HCT116 (cell line): ENCODE data around the gene PPP6R3. TPM values are rescaled to one million over a fixed set of nuclear protein-coding genes. Genes with fewer than 3 reads are reported as not detected.

Experiments used
- ATAC-seq: fragments of 200-7000 bp; cut with Tn5 transposase; 2 replicates; pipeline ENCODE4 v1.9.1; 2020; ENCODE audit warnings: mild to moderate bottlenecking, moderate library complexity
- BruUV-seq: library from RNA; stranded (reverse); fragments of 400-500 nt; replicated peaks from 2 replicates; lab custom pipeline; 2021; lab: Mats Ljungman, UMichigan
- CTCF ChIA-PET: fragments of 300-600 bp; sonication (Branson Sonifier 250); formaldehyde crosslinking; loops from one replicate; lab custom pipeline; 2021; ENCODE audit warnings: antibody characterized with exemption; lab: Charles Lee
- POLR2A ChIA-PET: fragments of 300-600, 350-600 bp; sonication (Branson Sonifier 250); formaldehyde crosslinking; loops from one replicate; lab custom pipeline; 2021; ENCODE audit warnings: antibody characterized with exemption; lab: Charles Lee
- RAD21 ChIA-PET, 2 experiments: fragments of 300-600 bp; sonication (Branson Sonifier 250); formaldehyde crosslinking; loops; one replicate each; lab custom pipeline; 2023; ENCODE audit warnings: low total read pairs in 2 of 2; ENCODE audit not compliant: uncharacterized antibody in 2 of 2, unreplicated experiment in 2 of 2, low non-redundant PET in 1 of 2; lab: Charles Lee
- DNase-seq: peaks from one replicate; pipeline ENCODE4 v3.0.0-alpha.2; 2010; ENCODE audit warnings: low read depth, low spot score
- H2AFZ ChIP-seq: fragments of 200-600 bp; shearing (Covaris generic), sonication (generic); 2 replicates; pipeline ENCODE4 v1.6.1; 2017; ENCODE audit warnings: low read depth, mixed run types, mixed read lengths, antibody characterized with exemption, low read length; ENCODE audit not compliant: poor library complexity, severe bottlenecking
- H3K27ac ChIP-seq: 2 replicates; pipeline ENCODE4 v1.5.1; 2012; ENCODE audit warnings: low read depth, low read length
- H3K27me3 ChIP-seq: fragments of 200-600 bp; sonication (generic); 2 replicates; pipeline ENCODE4 v1.6.1; 2016; ENCODE audit warnings: mixed run types, low read length, mixed read lengths; ENCODE audit not compliant: insufficient read depth
- H3K36me3 ChIP-seq, 2 experiments: fragments of 200-500 bp in 1 of 2; fragments of 200-600 bp in 1 of 2; sonication (Bioruptor generic) in 1 of 2; sonication (generic) in 1 of 2; 2 replicates each; pipeline versions ENCODE4 v1.5.1 to v1.6.1; 2014 to 2016; ENCODE audit warnings: low read length in 2 of 2, inconsistent platforms in 1 of 2, mixed read lengths in 1 of 2, mixed run types in 1 of 2; ENCODE audit not compliant: insufficient read depth in 2 of 2, control insufficient read depth in 1 of 2
- H3K4me1 ChIP-seq, 2 experiments: fragments of 200-600 bp in 1 of 2; sonication (generic) in 1 of 2; 2 replicates each; pipeline versions ENCODE4 v1.5.1 to v1.6.1; 2012 to 2017; ENCODE audit warnings: low read length in 2 of 2, inconsistent platforms in 1 of 2, mild to moderate bottlenecking in 1 of 2, mixed read lengths in 1 of 2, mixed run types in 1 of 2, moderate library complexity in 1 of 2; ENCODE audit not compliant: insufficient read depth in 2 of 2, control insufficient read depth in 1 of 2
- H3K4me2 ChIP-seq: fragments of 200-600 bp; sonication (generic); 2 replicates; pipeline ENCODE4 v1.6.1; 2017; ENCODE audit warnings: mixed run types, low read length, mixed read lengths
- H3K4me3 ChIP-seq, 2 experiments: fragments of 200-600 bp in 1 of 2; sonication (generic) in 1 of 2; replicated peaks in 1 of 2; 2 replicates each; pipeline ENCODE4 v1.5.1; 2011 to 2016; ENCODE audit warnings: low read length in 2 of 2, control low read depth in 1 of 2, low read depth in 1 of 2, mild to moderate bottlenecking in 1 of 2, mixed read lengths in 1 of 2, mixed run types in 1 of 2
- H3K79me2 ChIP-seq: fragments of 200-600 bp; sonication (generic); 2 replicates; pipeline ENCODE4 v1.6.1; 2017; ENCODE audit warnings: mild to moderate bottlenecking, mixed run types, low read length, moderate library complexity, mixed read lengths; ENCODE audit not compliant: insufficient read depth
- H3K9ac ChIP-seq: fragments of 200-600 bp; sonication (generic); 2 replicates; pipeline ENCODE4 v1.6.1; 2016; ENCODE audit warnings: low read length, mixed read lengths
- H3K9me2 ChIP-seq: fragments of 200-600 bp; sonication (generic), shearing (Covaris generic); 2 replicates; pipeline ENCODE4 v1.6.1; 2017; ENCODE audit warnings: mixed run types, mild to moderate bottlenecking, moderate library complexity; ENCODE audit not compliant: insufficient read depth
- H3K9me3 ChIP-seq, 2 experiments: fragments of 200-500 bp in 1 of 2; fragments of 200-600 bp in 1 of 2; sonication (Bioruptor generic) in 1 of 2; sonication (generic) in 1 of 2; 2 replicates each; pipeline ENCODE4 v1.6.1; 2014 to 2017; ENCODE audit warnings: low read length in 2 of 2, mixed read lengths in 2 of 2, inconsistent platforms in 1 of 2, low read depth in 1 of 2, mild to moderate bottlenecking in 1 of 2, mixed run types in 1 of 2, moderate library complexity in 1 of 2; ENCODE audit not compliant: control insufficient read depth in 1 of 2, insufficient read depth in 1 of 2
- H4K20me1 ChIP-seq: fragments of 200-600 bp; sonication (generic), shearing (Covaris generic); 2 replicates; pipeline ENCODE4 v1.6.1; 2017; ENCODE audit warnings: mixed run types, mild to moderate bottlenecking, moderate library complexity; ENCODE audit not compliant: insufficient read depth
- CTCF ChIP-seq, 3 experiments: fragments of 200-600 bp in 1 of 3; sonication (generic) in 1 of 3; IDR thresholded peaks in 2 of 3; conservative IDR thresholded peaks in 1 of 3; 2 replicates each; pipeline ENCODE4 v1.5.1; 2012 to 2017; ENCODE audit warnings: low read depth in 2 of 3, low read length in 2 of 3, antibody characterized with exemption in 1 of 3, borderline replicate concordance in 1 of 3, control low read depth in 1 of 3, mild to moderate bottlenecking in 1 of 3, mixed read lengths in 1 of 3, mixed run types in 1 of 3, moderate library complexity in 1 of 3; ENCODE audit not compliant: insufficient read depth in 1 of 3
- POLR2A ChIP-seq: IDR thresholded peaks from 2 replicates; pipeline ENCODE4 v1.7.0; 2011; ENCODE audit warnings: borderline replicate concordance; ENCODE audit not compliant: insufficient read depth, insufficient read length; ENCODE audit errors: extremely low read depth
- POLR2AphosphoS5 ChIP-seq: IDR thresholded peaks from 2 replicates; pipeline ENCODE4 v1.6.1; 2011; ENCODE audit warnings: mild to moderate bottlenecking, low read depth, low read length, moderate library complexity
- SIN3A ChIP-seq: IDR thresholded peaks from 2 replicates; pipeline ENCODE4 v1.6.1; 2012; ENCODE audit warnings: low read depth
- SP1 ChIP-seq: IDR thresholded peaks from 2 replicates; pipeline ENCODE4 v1.6.1; 2012; ENCODE audit warnings: low read depth
- ZBTB33 ChIP-seq: IDR thresholded peaks from 2 replicates; pipeline ENCODE4 v1.6.1; 2011; ENCODE audit warnings: mild to moderate bottlenecking, low read length, moderate library complexity; ENCODE audit not compliant: insufficient replicate concordance; ENCODE audit errors: extremely low read depth
- ZFX ChIP-seq: fragments of 450-650 bp; IDR thresholded peaks from 2 replicates; pipeline ENCODE4 v1.6.1; 2017
- intact Hi-C: fragments of 100-400 bp; cut with micrococcal nuclease; formaldehyde crosslinking; loops from 2 replicates; pipeline ENCODE4 v1.10.0; 2022
- total RNA-seq: library from RNA; stranded (reverse); gene quantifications from one replicate; pipeline ENCODE4 v1.2.1, GENCODE V29; 2021; ENCODE audit not compliant: unreplicated experiment

Gene PPP6R3
- total RNA-seq, 1 experiment from 2014 or later: 113 TPM

- DNase-seq (no peak), ATAC-seq (no peak)
- Histone ChIP-seq H4K20me1 (peaks cover 54% of the 10 kb centered on the region), H2AFZ (no peak overlapping the region), H3K4me2 (no peak overlapping the region), H3K27ac (no peak overlapping the region), H3K9me3 (no peaks in the 10 kb centered on the region), H3K9ac (no peak overlapping the region), H3K27me3 (no peaks in the 10 kb centered on the region), H3K4me1 (peaks cover 0 to 6% of the 10 kb centered on the region in 2 experiments; a peak in 2 of 4 replicates), H3K9me2 (no peaks in the 10 kb centered on the region), H3K79me2 (peaks cover 99% of the 10 kb centered on the region), H3K4me3 (no peak overlapping the region), H3K36me3 (no peaks in the 10 kb centered on the region)
- no peak for TF ChIP-seq CTCF (IDR thresholded peaks at IDR 0.05 in 2 of 3, conservative IDR thresholded peaks at IDR 0.05 in 1 of 3; ENCODE audit: borderline replicate concordance in 1 of 3, insufficient read depth in 1 of 3, low read depth in 2 of 3, low read length in 2 of 3)
- no peak for TF ChIP-seq POLR2AphosphoS5
- no peak for TF ChIP-seq SP1
- no peak for TF ChIP-seq ZBTB33
- no peak for TF ChIP-seq POLR2A
- TF ChIP-seq ZFX: no peak
- no peak for TF ChIP-seq SIN3A
- no TSS peak for BruUV-seq
- intact Hi-C loops: no loop called here
- CTCF ChIA-PET: no interaction called here
- POLR2A ChIA-PET: no interaction called here
- RAD21 ChIA-PET: no interaction called here
These were observed 34.7 kb downstream of the PPP6R3 start for GRCh38 chr11:68495220-68495729.
